ENCODE measurements around the gene MYH9.

DNA sequence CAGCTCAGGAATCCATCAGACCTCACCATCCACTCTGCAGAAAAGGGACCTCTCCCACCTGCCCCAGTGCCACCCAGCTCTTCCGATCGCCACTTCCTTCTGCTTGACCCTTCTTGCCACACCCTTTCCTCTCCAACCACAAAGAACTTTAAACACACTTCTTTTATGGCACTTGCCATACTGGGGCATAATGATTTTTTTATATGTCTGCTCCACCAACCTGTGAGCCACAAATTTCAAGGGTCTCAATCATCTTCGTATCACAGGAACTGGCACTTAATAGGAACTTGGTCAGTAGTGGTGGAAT lies 11.7 kb upstream of the MYH9 start:
- TF ChIP-seq, protein P1, sequence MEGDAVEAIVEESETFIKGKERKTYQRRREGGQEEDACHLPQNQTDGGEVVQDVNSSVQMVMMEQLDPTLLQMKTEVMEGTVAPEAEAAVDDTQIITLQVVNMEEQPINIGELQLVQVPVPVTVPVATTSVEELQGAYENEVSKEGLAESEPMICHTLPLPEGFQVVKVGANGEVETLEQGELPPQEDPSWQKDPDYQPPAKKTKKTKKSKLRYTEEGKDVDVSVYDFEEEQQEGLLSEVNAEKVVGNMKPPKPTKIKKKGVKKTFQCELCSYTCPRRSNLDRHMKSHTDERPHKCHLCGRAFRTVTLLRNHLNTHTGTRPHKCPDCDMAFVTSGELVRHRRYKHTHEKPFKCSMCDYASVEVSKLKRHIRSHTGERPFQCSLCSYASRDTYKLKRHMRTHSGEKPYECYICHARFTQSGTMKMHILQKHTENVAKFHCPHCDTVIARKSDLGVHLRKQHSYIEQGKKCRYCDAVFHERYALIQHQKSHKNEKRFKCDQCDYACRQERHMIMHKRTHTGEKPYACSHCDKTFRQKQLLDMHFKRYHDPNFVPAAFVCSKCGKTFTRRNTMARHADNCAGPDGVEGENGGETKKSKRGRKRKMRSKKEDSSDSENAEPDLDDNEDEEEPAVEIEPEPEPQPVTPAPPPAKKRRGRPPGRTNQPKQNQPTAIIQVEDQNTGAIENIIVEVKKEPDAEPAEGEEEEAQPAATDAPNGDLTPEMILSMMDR (tag by site-specific recombination; IDR thresholded peaks at IDR 0.05): no peak
- TF ChIP-seq ZNF391 (tag by site-specific recombination; IDR thresholded peaks at IDR 0.05; ENCODE audit: borderline replicate concordance, low read depth): no peak
- TF ChIP-seq ZNF677 (tag by site-specific recombination; IDR thresholded peaks at IDR 0.05): no peak
- TF ChIP-seq ZNF24 (tag by site-specific recombination; IDR thresholded peaks at IDR 0.05): no peak
- no peak for TF ChIP-seq ZNF473 (tag by site-specific recombination; IDR thresholded peaks at IDR 0.05)

Data from HEK293 (cell line).